HG03159 (cell line): ENCODE data around the gene PRAMEF4.
"Not testable (repeated sequence)": the region's sequence is repeated elsewhere in the genome, so short reads cannot be mapped to it uniquely, and the experiment has no call there.

Experiments used
- ATAC-seq: cut with Tn5 transposase; IDR thresholded peaks from one replicate; pipeline ENCODE4 v1.9.1; 2021; ENCODE audit warnings: mild to moderate bottlenecking, moderate library complexity; ENCODE audit not compliant: unreplicated experiment

PRAMEF4 gene

GRCh38 chr1:12886101-12886500, at the start of gene PRAMEF4:
PRAMEF4 (minus strand) TSS chr1:12886201; CDS start chr1:12883394, 2,807 bp downstream.
- not testable (repeated sequence) for ATAC-seq

GRCh38 chr1:12924368-12924767, 38.4 kb upstream of the PRAMEF4 start:
- not testable (repeated sequence) for ATAC-seq

GRCh38 chr1:12921749-12922148, 35.7 kb upstream of the PRAMEF4 start:
- not testable (repeated sequence) for ATAC-seq

- ATAC-seq, result not testable (repeated sequence)
Observed at GRCh38 chr1:12916310-12916709, 30.3 kb upstream of the PRAMEF4 start, which contains the start of gene PRAMEF7. PRAMEF7 (plus strand) TSS chr1:12916610; CDS start chr1:12917693, 1,083 bp downstream.

GRCh38 chr1:12903793-12904572, 18.0 kb upstream of the PRAMEF4 start:
- not testable (repeated sequence) for ATAC-seq

- ATAC-seq, result not testable (repeated sequence)
Observed at GRCh38 chr1:12899186-12899585, 13.2 kb upstream of the PRAMEF4 start.

- not testable (repeated sequence) for ATAC-seq
Observed at GRCh38 chr1:12898170-12898569, 12.2 kb upstream of the PRAMEF4 start, which contains the start of gene PRAMEF10. PRAMEF10 (minus strand) TSS chr1:12898270; CDS start chr1:12895847, 2,423 bp downstream.

- not testable (repeated sequence) for ATAC-seq
Observed at GRCh38 chr1:12878453-12878852, 7.5 kb downstream of the PRAMEF4 start.

- ATAC-seq, result not testable (repeated sequence)
Observed at GRCh38 chr1:12863131-12863880, 22.7 kb downstream of the PRAMEF4 start.

- ATAC-seq, result not testable (repeated sequence)
Observed at GRCh38 chr1:12856786-12857185, 29.2 kb downstream of the PRAMEF4 start, which contains the start of gene PRAMEF2. PRAMEF2 (plus strand) TSS chr1:12857086; CDS start chr1:12859010, 1,924 bp downstream.

GRCh38 chr1:12851779-12852178, 34.2 kb downstream of the PRAMEF4 start:
- ATAC-seq, result no peak

GRCh38 chr1:12848620-12849019, 37.4 kb downstream of the PRAMEF4 start, which contains the start of gene HNRNPCL1:
HNRNPCL1 (minus strand) TSS chr1:12848720; CDS start chr1:12848289, 431 bp downstream.
- not testable (repeated sequence) for ATAC-seq

GRCh38 chr1:12833251-12833650, 52.8 kb downstream of the PRAMEF4 start:
- not testable (repeated sequence) for ATAC-seq

- ATAC-seq, result not testable (repeated sequence)
Observed at GRCh38 chr1:12831310-12831709, 54.7 kb downstream of the PRAMEF4 start, which contains the start of gene PRAMEF11. PRAMEF11 (minus strand) TSS chr1:12831410; CDS start chr1:12828789, 2,621 bp downstream.
